SK-N-MC (cell line): Measurements from ENCODE around the gene BCKDHB.

ENCODE experiments used
- EZH2 ChIP-seq: fragments of 200-600 bp; sonication (generic); IDR thresholded peaks from one replicate; pipeline ENCODE4 v1.6.1; 2017; ENCODE audit warnings: antibody characterized with exemption
- POLR2AphosphoS5 ChIP-seq: IDR thresholded peaks from 2 replicates; pipeline ENCODE4 v1.6.1; 2012; ENCODE audit warnings: mild to moderate bottlenecking, low read depth, low read length, borderline replicate concordance

- TF ChIP-seq EZH2 (no peak), POLR2AphosphoS5 (no peak)
Measured at GRCh38 chr6:80154160-80154559, 47.7 kb downstream of the BCKDHB start.
